ENCODE results near the gene ARHGEF4.

- TF ChIP-seq EZH2 (IDR thresholded peaks at IDR 0.05) (no peak), REST (IDR thresholded peaks at IDR 0.05; ENCODE audit: low read depth) (no peak), POLR2A (IDR thresholded peaks at IDR 0.05; ENCODE audit: borderline replicate concordance, extremely low read depth, insufficient read depth, insufficient read length) (no peak), CTCF (IDR thresholded peaks at IDR 0.05 in 2 of 3, conservative IDR thresholded peaks at IDR 0.05 in 1 of 3; ENCODE audit: borderline replicate concordance in 1 of 3, insufficient read depth in 1 of 3, low read depth in 2 of 3, low read length in 2 of 3) (no peak), MAX (IDR thresholded peaks at IDR 0.05) (no peak), SIN3A (IDR thresholded peaks at IDR 0.05; ENCODE audit: low read depth) (no peak), SP1 (IDR thresholded peaks at IDR 0.05; ENCODE audit: low read depth) (no peak), YY1 (IDR thresholded peaks at IDR 0.05; ENCODE audit: extremely low read depth, insufficient replicate concordance, low read depth, low read length) (no peak), CEBPB (IDR thresholded peaks at IDR 0.05; ENCODE audit: low read depth) (no peak), EZH2phosphoT487 (IDR thresholded peaks at IDR 0.05; ENCODE audit: borderline replicate concordance) (no peak)
Observed at GRCh38 chr2:130870779-130871178, 34.1 kb downstream of the ARHGEF4 start.

Measured in HCT116 (cell line).